ENCODE measurements around the gene GALNT6. TPM values are rescaled to one million over a fixed set of nuclear protein-coding genes. Genes with fewer than 3 reads are reported as not detected.

GALNT6 gene
- total RNA-seq, 3 donors from 2014 or later (not counting 1 experiment from before 2014, with no cell fraction given): 19.3 to 38.5 (median 33.9) TPM

DNA sequence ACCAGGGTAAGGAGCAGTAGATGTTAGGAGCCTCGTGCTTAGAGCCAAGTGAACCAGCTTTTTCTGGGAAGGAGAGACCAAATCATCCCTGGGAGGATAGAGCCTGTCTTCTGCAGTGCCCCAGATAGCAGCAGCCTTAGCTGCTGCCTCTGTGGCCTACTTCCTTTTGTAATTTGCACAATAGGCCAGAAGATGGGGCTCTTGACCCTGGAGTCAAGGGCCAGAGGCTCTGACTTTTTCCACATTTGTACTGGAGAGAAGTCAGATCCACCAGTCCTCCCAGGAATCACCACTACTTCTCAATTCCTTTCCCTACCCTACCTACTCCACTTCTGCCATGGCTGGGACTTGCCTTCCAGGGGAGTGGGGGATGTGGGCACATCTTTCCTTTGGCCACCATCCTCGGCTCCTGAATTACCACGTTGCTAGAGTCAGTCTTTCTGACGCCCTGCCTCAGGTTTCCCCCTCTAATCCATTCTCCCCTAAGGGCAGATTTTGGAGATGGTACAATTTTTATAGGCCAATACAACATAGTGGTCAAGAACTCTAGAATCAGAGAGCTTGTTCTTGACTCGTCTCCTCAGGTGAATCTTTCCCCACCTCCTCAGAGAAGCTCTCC, 30.2 kb upstream of the GALNT6 start:
- WGBS (ENCODE audit: insufficient coverage): 59% methylated on average over 3 of the region's 5 CpGs
- no peak for ATAC-seq

DNA sequence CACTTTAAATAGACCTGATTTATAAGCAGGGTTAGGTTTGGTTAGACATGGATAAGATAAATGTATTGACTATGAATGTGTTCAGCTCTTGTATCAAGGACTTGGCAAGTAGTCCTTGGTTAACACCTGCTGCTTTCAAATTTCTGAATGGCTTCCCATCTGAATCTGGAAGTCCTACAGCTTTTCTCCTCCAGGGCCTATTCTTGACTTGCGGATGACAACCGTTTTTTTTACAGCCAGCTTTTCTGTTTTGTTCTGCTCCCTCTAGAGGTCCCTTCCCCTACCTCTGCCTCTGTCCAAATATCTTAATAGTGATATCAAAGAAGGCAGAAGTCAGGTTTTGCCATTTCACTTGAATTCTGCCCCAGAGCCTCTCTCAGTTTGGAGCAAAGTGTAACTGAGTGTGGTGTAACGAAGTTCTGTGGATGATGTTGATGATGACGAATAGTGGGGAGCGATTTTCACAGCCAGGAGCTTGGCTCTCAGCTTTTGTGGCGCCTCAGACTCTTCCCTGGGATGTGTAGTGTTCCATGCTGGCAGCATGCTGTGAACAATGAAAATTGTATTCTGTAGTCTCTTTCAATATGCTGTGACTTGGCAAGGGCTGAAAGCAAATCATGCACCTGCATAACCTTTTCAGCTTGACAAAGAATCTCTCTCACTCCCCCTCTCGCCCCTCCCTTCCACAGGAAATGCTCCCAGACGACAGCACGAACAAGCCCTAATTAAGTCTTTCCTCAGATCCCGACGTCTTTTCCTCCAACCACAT, 28.4 kb upstream of the GALNT6 start:
- no peak for ATAC-seq

More for the DNA sequence above, 30.2 kb upstream of the GALNT6 start:
- Histone ChIP-seq H3K27ac (ENCODE audit: low read length) (no peak overlapping the region), H3K36me3 (ENCODE audit: control insufficient read depth, insufficient read depth, low read length) (no peaks in the 10 kb centered on the region), H3K27me3 (ENCODE audit: control insufficient read depth, insufficient read depth, low read length) (no peaks in the 10 kb centered on the region), H3K9me3 (ENCODE audit: control insufficient read depth, insufficient read depth, low read length) (no peaks in the 10 kb centered on the region), H3K4me3 (ENCODE audit: low read length) (no peak overlapping the region), H3K4me1 (ENCODE audit: control insufficient read depth, insufficient read depth, low read length) (peaks cover 10% of the 10 kb centered on the region)
- Mint-ChIP-seq H3K4me3 (no peak overlapping the region), H3K27ac (no peak overlapping the region), H3K4me1 (peaks cover 10 to 21% of the 10 kb centered on the region in 2 donors), H3K9me3 (no peaks in the 10 kb centered on the region), H3K36me3 (no peaks in the 10 kb centered on the region), H3K27me3 (ENCODE audit: low read depth in 2 of 2) (no peaks in the 10 kb centered on the region)
- intact Hi-C loops (cut with micrococcal nuclease): loop anchor here (5.0 kb wide), 1 partner anchor 456 kb away; no protein-coding TSS in a partner anchor
- peak in 1 of 2 donors; percentile 72 for DNase-seq
- TF ChIP-seq, protein P1, sequence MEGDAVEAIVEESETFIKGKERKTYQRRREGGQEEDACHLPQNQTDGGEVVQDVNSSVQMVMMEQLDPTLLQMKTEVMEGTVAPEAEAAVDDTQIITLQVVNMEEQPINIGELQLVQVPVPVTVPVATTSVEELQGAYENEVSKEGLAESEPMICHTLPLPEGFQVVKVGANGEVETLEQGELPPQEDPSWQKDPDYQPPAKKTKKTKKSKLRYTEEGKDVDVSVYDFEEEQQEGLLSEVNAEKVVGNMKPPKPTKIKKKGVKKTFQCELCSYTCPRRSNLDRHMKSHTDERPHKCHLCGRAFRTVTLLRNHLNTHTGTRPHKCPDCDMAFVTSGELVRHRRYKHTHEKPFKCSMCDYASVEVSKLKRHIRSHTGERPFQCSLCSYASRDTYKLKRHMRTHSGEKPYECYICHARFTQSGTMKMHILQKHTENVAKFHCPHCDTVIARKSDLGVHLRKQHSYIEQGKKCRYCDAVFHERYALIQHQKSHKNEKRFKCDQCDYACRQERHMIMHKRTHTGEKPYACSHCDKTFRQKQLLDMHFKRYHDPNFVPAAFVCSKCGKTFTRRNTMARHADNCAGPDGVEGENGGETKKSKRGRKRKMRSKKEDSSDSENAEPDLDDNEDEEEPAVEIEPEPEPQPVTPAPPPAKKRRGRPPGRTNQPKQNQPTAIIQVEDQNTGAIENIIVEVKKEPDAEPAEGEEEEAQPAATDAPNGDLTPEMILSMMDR (IDR thresholded peaks at IDR 0.05): peak; percentile 51

DNA sequence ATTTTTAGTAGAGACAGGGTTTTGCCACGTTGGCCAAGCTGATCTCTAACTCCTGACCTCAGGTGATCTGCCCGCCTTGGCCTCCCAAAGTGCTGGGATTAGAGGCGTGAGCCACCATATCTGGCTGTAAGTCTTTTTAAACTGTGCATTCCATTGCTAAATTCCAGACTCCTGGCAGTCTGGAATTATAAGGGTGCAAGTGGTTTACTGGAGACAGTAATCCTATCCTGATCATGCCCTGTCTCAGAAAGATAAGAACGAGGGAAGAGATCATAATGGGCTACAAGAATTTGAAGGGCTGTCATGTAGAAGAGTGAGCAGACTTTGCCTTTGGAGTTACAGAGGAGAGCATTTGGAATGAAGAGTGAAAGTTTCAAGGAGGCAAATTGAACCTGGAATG, 26.6 kb upstream of the GALNT6 start:
- H3K36me3 Mint-ChIP-seq: no peaks in the 10 kb centered on the region
- Histone ChIP-seq H3K9me3 (ENCODE audit: control insufficient read depth, insufficient read depth, low read length) (no peaks in the 10 kb centered on the region), H3K36me3 (ENCODE audit: control insufficient read depth, insufficient read depth, low read length) (no peaks in the 10 kb centered on the region), H3K27ac (ENCODE audit: low read length) (no peak overlapping the region), H3K4me1 (ENCODE audit: control insufficient read depth, insufficient read depth, low read length) (no peaks in the 10 kb centered on the region), H3K4me3 (ENCODE audit: low read length) (no peak overlapping the region), H3K27me3 (ENCODE audit: control insufficient read depth, insufficient read depth, low read length) (no peaks in the 10 kb centered on the region)
- H3K4me3 Mint-ChIP-seq: no peak overlapping the region
- no peak overlapping the region for H3K27ac Mint-ChIP-seq
- 92% methylated on average over 4 of the region's 4 CpGs for WGBS (ENCODE audit: insufficient coverage)
- no peaks in the 10 kb centered on the region for H3K9me3 Mint-ChIP-seq
- no peaks in the 10 kb centered on the region for H3K27me3 Mint-ChIP-seq (ENCODE audit: low read depth in 2 of 2)
- ATAC-seq (no peak), DNase-seq (no peak)
- peaks cover 0 to 15% of the 10 kb centered on the region in 2 donors for H3K4me1 Mint-ChIP-seq
- intact Hi-C loops (cut with micrococcal nuclease): no loop called here
- TF ChIP-seq, protein P1 (IDR thresholded peaks at IDR 0.05): no peak

More for the DNA sequence above, 28.4 kb upstream of the GALNT6 start:
- Mint-ChIP-seq H3K4me1 (peaks cover 5 to 13% of the 10 kb centered on the region in 2 donors), H3K9me3 (no peaks in the 10 kb centered on the region), H3K36me3 (no peaks in the 10 kb centered on the region), H3K27me3 (ENCODE audit: low read depth in 2 of 2) (no peaks in the 10 kb centered on the region), H3K4me3 (no peak overlapping the region), H3K27ac (no peak overlapping the region)
- intact Hi-C loops (cut with micrococcal nuclease): loop anchor here (5.0 kb wide), 1 partner anchor 458 kb away; no protein-coding TSS in a partner anchor
- TF ChIP-seq, protein P1 (IDR thresholded peaks at IDR 0.05): no peak
- DNase-seq: no peak
- 66% methylated on average over 8 of the region's 11 CpGs for WGBS (ENCODE audit: insufficient coverage)
- Histone ChIP-seq H3K4me3 (ENCODE audit: low read length) (no peak overlapping the region), H3K27ac (ENCODE audit: low read length) (no peak overlapping the region), H3K4me1 (ENCODE audit: control insufficient read depth, insufficient read depth, low read length) (peaks cover 5% of the 10 kb centered on the region), H3K36me3 (ENCODE audit: control insufficient read depth, insufficient read depth, low read length) (no peaks in the 10 kb centered on the region), H3K9me3 (ENCODE audit: control insufficient read depth, insufficient read depth, low read length) (no peaks in the 10 kb centered on the region), H3K27me3 (ENCODE audit: control insufficient read depth, insufficient read depth, low read length) (no peaks in the 10 kb centered on the region)

All from natural killer cell (primary cell).